Activated naive CD8-positive, alpha-beta T cell treated with anti-CD3 and anti-CD28 coated beads, Interleukin-2, amount 50 U/mL, for 24 hours (primary cell): ENCODE data around the gene REPS1.
A peak's percentile ranks its signal among the peaks of the same experiment; 100 is the strongest.

Experiments used
- ATAC-seq: fragments of 150-1000 bp; cut with Tn5 transposase; one replicate; pipeline ENCODE4 v1.10.0; 2021
- DNase-seq: peaks from one replicate; pipeline ENCODE4 v3.0.0; 2021
- H3K27ac Mint-ChIP-seq: one replicate; pipeline ENCODE4 v1.8.0; 2021; ENCODE audit warnings: mild to moderate bottlenecking, mixed read lengths
- H3K27me3 Mint-ChIP-seq: one replicate; pipeline ENCODE4 v1.8.0; 2021; ENCODE audit warnings: mixed read lengths
- H3K36me3 Mint-ChIP-seq: one replicate; pipeline ENCODE4 v1.8.0; 2021; ENCODE audit warnings: low read depth, mixed read lengths
- H3K4me1 Mint-ChIP-seq: one replicate; pipeline ENCODE4 v1.8.0; 2021; ENCODE audit warnings: mixed read lengths
- H3K4me3 Mint-ChIP-seq: one replicate; pipeline ENCODE4 v1.8.0; 2021; ENCODE audit warnings: mild to moderate bottlenecking, moderate library complexity, mixed read lengths
- H3K9me3 Mint-ChIP-seq: one replicate; pipeline ENCODE4 v1.8.0; 2021; ENCODE audit warnings: mixed read lengths

The REPS1 gene

GRCh38 chr6:138989098-138989983 is 1.3 kb upstream of the REPS1 start:
- Mint-ChIP-seq H3K9me3 (no peaks in the 10 kb centered on the region), H3K4me3 (peak overlapping the region; percentile 84), H3K4me1 (peaks cover 19% of the 10 kb centered on the region), H3K27ac (peak overlapping the region; percentile 16), H3K36me3 (no peaks in the 10 kb centered on the region), H3K27me3 (no peaks in the 10 kb centered on the region)
- no peak for DNase-seq
- ATAC-seq, result no peak

GRCh38 chr6:138988469-138988834 is 399 bp upstream of the REPS1 start:
- Mint-ChIP-seq H3K27ac (peak overlapping the region; percentile 88), H3K9me3 (no peaks in the 10 kb centered on the region), H3K27me3 (no peaks in the 10 kb centered on the region), H3K4me1 (peaks cover 17% of the 10 kb centered on the region), H3K36me3 (no peaks in the 10 kb centered on the region), H3K4me3 (peak overlapping the region; percentile 84)
- peak; percentile 4 for ATAC-seq
- no peak for DNase-seq

- no peak for ATAC-seq
- Mint-ChIP-seq H3K27ac (peak overlapping the region; percentile 70), H3K27me3 (no peaks in the 10 kb centered on the region), H3K4me3 (no peak overlapping the region), H3K9me3 (no peaks in the 10 kb centered on the region), H3K36me3 (no peaks in the 10 kb centered on the region), H3K4me1 (peaks cover 11% of the 10 kb centered on the region)
- DNase-seq, result no peak
Observed at GRCh38 chr6:138987080-138987642, 892 bp downstream of the REPS1 start.

GRCh38 chr6:138986578-138986977 is 1.5 kb downstream of the REPS1 start:
- Mint-ChIP-seq H3K9me3 (no peaks in the 10 kb centered on the region), H3K36me3 (no peaks in the 10 kb centered on the region), H3K27me3 (no peaks in the 10 kb centered on the region), H3K4me3 (no peak overlapping the region), H3K4me1 (peaks cover 17% of the 10 kb centered on the region), H3K27ac (peak overlapping the region; percentile 61)
- ATAC-seq (peak; percentile 15), DNase-seq (no peak)

- Mint-ChIP-seq H3K4me1 (peaks cover 39% of the 10 kb centered on the region), H3K27me3 (no peaks in the 10 kb centered on the region), H3K27ac (no peak overlapping the region), H3K9me3 (no peaks in the 10 kb centered on the region), H3K4me3 (no peak overlapping the region), H3K36me3 (peaks cover 2% of the 10 kb centered on the region)
- DNase-seq, result no peak
- no peak for ATAC-seq
Observed at GRCh38 chr6:138981416-138981815, 6.6 kb downstream of the REPS1 start.

GRCh38 chr6:138979813-138980668 is 8.0 kb downstream of the REPS1 start:
- H3K4me3 Mint-ChIP-seq, result no peak overlapping the region
- peaks cover 42% of the 10 kb centered on the region for H3K4me1 Mint-ChIP-seq
- peak; percentile 17 for ATAC-seq
- peaks cover 2% of the 10 kb centered on the region for H3K36me3 Mint-ChIP-seq
- H3K9me3 Mint-ChIP-seq, result no peaks in the 10 kb centered on the region
- DNase-seq, result no peak
- no peaks in the 10 kb centered on the region for H3K27me3 Mint-ChIP-seq
- no peak overlapping the region for H3K27ac Mint-ChIP-seq

- Mint-ChIP-seq H3K4me1 (peaks cover 46% of the 10 kb centered on the region), H3K27ac (no peak overlapping the region), H3K36me3 (peaks cover 2% of the 10 kb centered on the region), H3K9me3 (no peaks in the 10 kb centered on the region), H3K4me3 (no peak overlapping the region), H3K27me3 (no peaks in the 10 kb centered on the region)
- DNase-seq (no peak), ATAC-seq (no peak)
Observed at GRCh38 chr6:138979365-138979764, 8.7 kb downstream of the REPS1 start.

- Mint-ChIP-seq H3K36me3 (peaks cover 2% of the 10 kb centered on the region), H3K9me3 (no peaks in the 10 kb centered on the region), H3K4me3 (no peak overlapping the region), H3K4me1 (peaks cover 57% of the 10 kb centered on the region), H3K27ac (no peak overlapping the region), H3K27me3 (no peaks in the 10 kb centered on the region)
- ATAC-seq (no peak), DNase-seq (no peak)
Observed at GRCh38 chr6:138978229-138978628, 9.8 kb downstream of the REPS1 start.

- peaks cover 62% of the 10 kb centered on the region for H3K4me1 Mint-ChIP-seq
- no peak overlapping the region for H3K4me3 Mint-ChIP-seq
- no peak overlapping the region for H3K27ac Mint-ChIP-seq
- no peak for ATAC-seq
- peaks cover 2% of the 10 kb centered on the region for H3K36me3 Mint-ChIP-seq
- H3K9me3 Mint-ChIP-seq, result no peaks in the 10 kb centered on the region
- no peaks in the 10 kb centered on the region for H3K27me3 Mint-ChIP-seq
- no peak for DNase-seq
Observed at GRCh38 chr6:138977646-138978167, 10.3 kb downstream of the REPS1 start.

- no peaks in the 10 kb centered on the region for H3K27me3 Mint-ChIP-seq
- H3K36me3 Mint-ChIP-seq, result peaks cover 2% of the 10 kb centered on the region
- H3K9me3 Mint-ChIP-seq, result no peaks in the 10 kb centered on the region
- DNase-seq, result no peak
- H3K27ac Mint-ChIP-seq, result no peak overlapping the region
- no peak overlapping the region for H3K4me3 Mint-ChIP-seq
- H3K4me1 Mint-ChIP-seq, result peaks cover 66% of the 10 kb centered on the region
- no peak for ATAC-seq
Observed at GRCh38 chr6:138977242-138977641, 10.8 kb downstream of the REPS1 start.

GRCh38 chr6:138975815-138976214 is 12.2 kb downstream of the REPS1 start:
- DNase-seq (no peak), ATAC-seq (no peak)
- H3K36me3 Mint-ChIP-seq, result peaks cover 2% of the 10 kb centered on the region
- H3K27me3 Mint-ChIP-seq, result no peaks in the 10 kb centered on the region
- H3K4me1 Mint-ChIP-seq, result peaks cover 68% of the 10 kb centered on the region
- no peaks in the 10 kb centered on the region for H3K9me3 Mint-ChIP-seq
- no peak overlapping the region for H3K4me3 Mint-ChIP-seq
- H3K27ac Mint-ChIP-seq, result no peak overlapping the region

- H3K36me3 Mint-ChIP-seq, result peaks cover under 1% of the 10 kb centered on the region
- H3K9me3 Mint-ChIP-seq, result no peaks in the 10 kb centered on the region
- DNase-seq, result no peak
- no peak overlapping the region for H3K4me3 Mint-ChIP-seq
- H3K27ac Mint-ChIP-seq, result no peak overlapping the region
- no peaks in the 10 kb centered on the region for H3K27me3 Mint-ChIP-seq
- H3K4me1 Mint-ChIP-seq, result peaks cover 69% of the 10 kb centered on the region
- no peak for ATAC-seq
Observed at GRCh38 chr6:138973466-138974153, 14.4 kb downstream of the REPS1 start.

GRCh38 chr6:138972226-138972665 is 15.8 kb downstream of the REPS1 start:
- no peaks in the 10 kb centered on the region for H3K36me3 Mint-ChIP-seq
- no peak for ATAC-seq
- H3K4me1 Mint-ChIP-seq, result peaks cover 77% of the 10 kb centered on the region
- no peak overlapping the region for H3K4me3 Mint-ChIP-seq
- no peak for DNase-seq
- H3K27me3 Mint-ChIP-seq, result no peaks in the 10 kb centered on the region
- H3K9me3 Mint-ChIP-seq, result no peaks in the 10 kb centered on the region
- H3K27ac Mint-ChIP-seq, result no peak overlapping the region

- ATAC-seq, result no peak
- Mint-ChIP-seq H3K27me3 (no peaks in the 10 kb centered on the region), H3K27ac (peak overlapping the region; percentile 41), H3K4me3 (no peak overlapping the region), H3K36me3 (no peaks in the 10 kb centered on the region), H3K4me1 (peaks cover 75% of the 10 kb centered on the region), H3K9me3 (no peaks in the 10 kb centered on the region)
- DNase-seq, result no peak
Observed at GRCh38 chr6:138971601-138972000, 16.5 kb downstream of the REPS1 start.
